ENCODE data around the gene ADGRA3. TPM values are rescaled to one million over a fixed set of nuclear protein-coding genes. Genes with fewer than 3 reads are reported as not detected.

Gene ADGRA3
- total RNA-seq, 1 donor from 2014 or later, result 15.8 TPM

GRCh38 chr4:22496165-22496813 is 19.6 kb downstream of the ADGRA3 start:
- H3K27ac ChIP-seq, result no peak overlapping the region
- DNase-seq, result no peak
- no peaks in the 10 kb centered on the region for H3K4me1 ChIP-seq
- ATAC-seq, result no peak
- intact Hi-C loops (cut with DNase I), result no loop called here
- no peak overlapping the region for H3K4me3 ChIP-seq
- H3K27me3 ChIP-seq (ENCODE audit: low read depth), result no peaks in the 10 kb centered on the region
- H3K9me3 ChIP-seq, result no peaks in the 10 kb centered on the region
- no peak for TF ChIP-seq CTCF (IDR thresholded peaks at IDR 0.05)
- H3K36me3 ChIP-seq, result no peaks in the 10 kb centered on the region

- Histone ChIP-seq H3K4me3 (no peak overlapping the region), H3K9me3 (no peaks in the 10 kb centered on the region), H3K36me3 (no peaks in the 10 kb centered on the region), H3K27me3 (ENCODE audit: low read depth) (no peaks in the 10 kb centered on the region), H3K27ac (no peak overlapping the region), H3K4me1 (no peaks in the 10 kb centered on the region)
- TF ChIP-seq CTCF (IDR thresholded peaks at IDR 0.05), result no peak
- intact Hi-C loops (cut with DNase I), result no loop called here
- DNase-seq (no peak), ATAC-seq (no peak)
Observed at GRCh38 chr4:22493523-22493922, 22.3 kb downstream of the ADGRA3 start.

GRCh38 chr4:22492987-22493386 is 22.9 kb downstream of the ADGRA3 start:
- Histone ChIP-seq H3K27me3 (ENCODE audit: low read depth) (no peaks in the 10 kb centered on the region), H3K9me3 (no peaks in the 10 kb centered on the region), H3K4me1 (no peaks in the 10 kb centered on the region), H3K27ac (no peak overlapping the region), H3K4me3 (no peak overlapping the region), H3K36me3 (no peaks in the 10 kb centered on the region)
- no peak for ATAC-seq
- DNase-seq, result no peak
- TF ChIP-seq CTCF (IDR thresholded peaks at IDR 0.05), result no peak
- intact Hi-C loops (cut with DNase I), result no loop called here

GRCh38 chr4:22491939-22492338 is 23.9 kb downstream of the ADGRA3 start:
- no peaks in the 10 kb centered on the region for H3K4me1 ChIP-seq
- H3K36me3 ChIP-seq, result no peaks in the 10 kb centered on the region
- no peak for ATAC-seq
- H3K9me3 ChIP-seq, result no peaks in the 10 kb centered on the region
- H3K27me3 ChIP-seq (ENCODE audit: low read depth), result no peaks in the 10 kb centered on the region
- intact Hi-C loops (cut with DNase I), result no loop called here
- no peak overlapping the region for H3K4me3 ChIP-seq
- no peak for TF ChIP-seq CTCF (IDR thresholded peaks at IDR 0.05)
- DNase-seq, result no peak
- no peak overlapping the region for H3K27ac ChIP-seq

GRCh38 chr4:22490718-22491315 is 25.0 kb downstream of the ADGRA3 start:
- intact Hi-C loops (cut with DNase I), result no loop called here
- no peak for TF ChIP-seq CTCF (IDR thresholded peaks at IDR 0.05)
- H3K4me1 ChIP-seq, result no peaks in the 10 kb centered on the region
- no peak overlapping the region for H3K27ac ChIP-seq
- DNase-seq, result no peak
- H3K4me3 ChIP-seq, result no peak overlapping the region
- H3K27me3 ChIP-seq (ENCODE audit: low read depth), result no peaks in the 10 kb centered on the region
- H3K36me3 ChIP-seq, result no peaks in the 10 kb centered on the region
- H3K9me3 ChIP-seq, result no peaks in the 10 kb centered on the region
- ATAC-seq, result no peak

All from lower lobe of right lung (tissue), 2 donors.